ENCODE measurements around the gene PTEN. TPM values are rescaled to one million over a fixed set of nuclear protein-coding genes. Genes with fewer than 3 reads are reported as not detected.

Gene PTEN
- total RNA-seq, 1 experiment from 2014 or later, result 58.7 TPM

- no peak for TF ChIP-seq REST (IDR thresholded peaks at IDR 0.05; ENCODE audit: low read depth)
Observed at GRCh38 chr10:87973635-87974034, 110.2 kb downstream of the PTEN start (continued).

GRCh38 chr10:87974130-87974529, 110.7 kb downstream of the PTEN start:
- TF ChIP-seq TCF7L2 (IDR thresholded peaks at IDR 0.05; ENCODE audit: borderline replicate concordance, extremely low read depth, insufficient read depth, insufficient read length), result no peak
- TF ChIP-seq CEBPB (IDR thresholded peaks at IDR 0.05; ENCODE audit: low read depth), result no peak
- TF ChIP-seq EGR1 (IDR thresholded peaks at IDR 0.05; ENCODE audit: low read depth), result no peak
- TF ChIP-seq JUND (IDR thresholded peaks at IDR 0.05), result no peak
- TF ChIP-seq SIN3A (IDR thresholded peaks at IDR 0.05; ENCODE audit: low read depth), result no peak
- no peak for TF ChIP-seq SP1 (IDR thresholded peaks at IDR 0.05; ENCODE audit: low read depth)
- TF ChIP-seq ELF1 (IDR thresholded peaks at IDR 0.05; ENCODE audit: borderline replicate concordance, low read depth), result no peak
- TF ChIP-seq REST (IDR thresholded peaks at IDR 0.05; ENCODE audit: low read depth), result no peak
- no peak for TF ChIP-seq ZBTB33 (IDR thresholded peaks at IDR 0.05; ENCODE audit: extremely low read depth, insufficient replicate concordance, low read length)
- no peak for TF ChIP-seq ZNF274 (IDR thresholded peaks at IDR 0.05; ENCODE audit: low read depth, low read length)
- TF ChIP-seq POLR2A (IDR thresholded peaks at IDR 0.05; ENCODE audit: borderline replicate concordance, extremely low read depth, insufficient read depth, insufficient read length), result no peak
- TF ChIP-seq POLR2AphosphoS5 (IDR thresholded peaks at IDR 0.05; ENCODE audit: low read depth, low read length), result no peak
- TF ChIP-seq EZH2phosphoT487 (IDR thresholded peaks at IDR 0.05; ENCODE audit: borderline replicate concordance), result no peak
- no peak for TF ChIP-seq YY1 (IDR thresholded peaks at IDR 0.05; ENCODE audit: extremely low read depth, insufficient replicate concordance, low read depth, low read length)
- TF ChIP-seq SRF (IDR thresholded peaks at IDR 0.05; ENCODE audit: low read depth), result no peak
- TF ChIP-seq CBX3 (IDR thresholded peaks at IDR 0.05; ENCODE audit: low read depth), result no peak
- no peak for TF ChIP-seq FOSL1 (IDR thresholded peaks at IDR 0.05; ENCODE audit: low read depth)
- POLR2A ChIA-PET, result no interaction called here
- Histone ChIP-seq H3K4me2 (ENCODE audit: low read length) (no peak overlapping the region), H3K4me1 (ENCODE audit: control insufficient read depth in 1 of 2, insufficient read depth in 2 of 2, low read length in 2 of 2) (no peaks in the 10 kb centered on the region), H3K79me2 (ENCODE audit: insufficient read depth, low read length) (no peaks in the 10 kb centered on the region), H3K9me2 (ENCODE audit: insufficient read depth) (no peaks in the 10 kb centered on the region), H4K20me1 (ENCODE audit: insufficient read depth) (no peaks in the 10 kb centered on the region), H2AFZ (ENCODE audit: low read depth, low read length, poor library complexity, severe bottlenecking) (no peak overlapping the region), H3K27me3 (ENCODE audit: insufficient read depth, low read length) (no peaks in the 10 kb centered on the region), H3K27ac (ENCODE audit: low read depth, low read length) (no peak overlapping the region), H3K9ac (ENCODE audit: low read length) (no peak overlapping the region), H3K4me3 (replicated peaks in 1 of 2; ENCODE audit: low read depth in 1 of 2, low read length in 2 of 2) (no peak overlapping the region), H3K36me3 (ENCODE audit: control insufficient read depth in 1 of 2, insufficient read depth in 2 of 2, low read length in 2 of 2) (no peaks in the 10 kb centered on the region), H3K9me3 (ENCODE audit: control insufficient read depth in 1 of 2, insufficient read depth in 1 of 2, low read depth in 1 of 2, low read length in 2 of 2) (no peaks in the 10 kb centered on the region)
- intact Hi-C loops (cut with micrococcal nuclease), result no loop called here
- ATAC-seq, result no peak
- RAD21 ChIA-PET (ENCODE audit: low non-redundant PET in 1 of 2, low total read pairs in 2 of 2, uncharacterized antibody in 2 of 2, unreplicated experiment in 2 of 2), result no interaction called here
- no peak for DNase-seq (ENCODE audit: low read depth, low spot score)
- no TSS peak for BruUV-seq (replicated peaks)
- CTCF ChIA-PET, result no interaction called here
